DOHH2 (cell line): ENCODE measurements around the gene SRR.

ENCODE experiments used
- H3F3A ChIP-seq: fragments of 200-600 bp; sonication (generic), shearing (Covaris generic); 2 replicates; pipeline ENCODE4 v1.6.0; 2016; ENCODE audit warnings: antibody characterized with exemption, mild to moderate bottlenecking; ENCODE audit not compliant: control insufficient read depth, insufficient read depth
- H3K27ac ChIP-seq: fragments of 200-600 bp; sonication (generic); 2 replicates; pipeline ENCODE4 v1.5.1; 2014; ENCODE audit warnings: low read depth, mild to moderate bottlenecking, low read length, moderate library complexity
- H3K27me3 ChIP-seq: fragments of 200-600 bp; sonication (generic); 2 replicates; pipeline ENCODE4 v1.6.1; 2014; ENCODE audit warnings: mild to moderate bottlenecking, low read length, mixed read lengths; ENCODE audit not compliant: control insufficient read depth
- H3K36me3 ChIP-seq: fragments of 200-600 bp; sonication (generic); 2 replicates; pipeline ENCODE4 v1.6.1; 2014; ENCODE audit warnings: mild to moderate bottlenecking, low read length, moderate library complexity, mixed read lengths; ENCODE audit not compliant: control insufficient read depth
- H3K4me1 ChIP-seq: fragments of 200-600 bp; sonication (generic); 2 replicates; pipeline ENCODE4 v1.6.1; 2014; ENCODE audit warnings: mild to moderate bottlenecking, low read length, mixed read lengths; ENCODE audit not compliant: control insufficient read depth
- H3K4me2 ChIP-seq: fragments of 200-600 bp; sonication (generic); 2 replicates; pipeline ENCODE4 v1.6.0; 2014; ENCODE audit warnings: mild to moderate bottlenecking, low read length, moderate library complexity
- H3K4me3 ChIP-seq: fragments of 200-600 bp; sonication (generic); 2 replicates; pipeline ENCODE4 v1.5.1; 2014; ENCODE audit warnings: mild to moderate bottlenecking, low read length, mixed read lengths
- H3K79me2 ChIP-seq: fragments of 200-600 bp; sonication (generic); 2 replicates; pipeline ENCODE4 v1.6.1; 2014; ENCODE audit warnings: mild to moderate bottlenecking, low read length, mixed read lengths; ENCODE audit not compliant: control insufficient read depth
- H3K9me2 ChIP-seq: fragments of 200-600 bp; sonication (generic); replicated peaks from 2 replicates; pipeline ENCODE4 v1.6.1; 2014; ENCODE audit warnings: mild to moderate bottlenecking, low read length, mixed read lengths; ENCODE audit not compliant: control insufficient read depth
- H3K9me3 ChIP-seq: fragments of 200-600 bp; sonication (generic); 2 replicates; pipeline ENCODE4 v1.6.1; 2014; ENCODE audit warnings: antibody characterized with exemption, low read length, mixed read lengths; ENCODE audit not compliant: control insufficient read depth, insufficient read depth
- H4K20me1 ChIP-seq: fragments of 200-600 bp; sonication (generic); 2 replicates; pipeline ENCODE4 v1.6.0; 2014; ENCODE audit warnings: low read depth, mild to moderate bottlenecking, antibody characterized with exemption, low read length, moderate library complexity; ENCODE audit not compliant: control insufficient read depth, insufficient read depth
- CTCF ChIP-seq: fragments of 200-600 bp; sonication (generic); IDR thresholded peaks from one replicate; pipeline ENCODE4 v1.5.1; 2014; ENCODE audit warnings: antibody characterized with exemption, mild to moderate bottlenecking, low read depth, low read length; ENCODE audit not compliant: poor library complexity, severe bottlenecking
- EZH2phosphoT487 ChIP-seq: fragments of 200-600 bp; sonication (generic); IDR thresholded peaks from 2 replicates; pipeline ENCODE4 v1.6.1; 2017; ENCODE audit warnings: borderline replicate concordance, mild to moderate bottlenecking, antibody characterized with exemption, low read length, moderate library complexity, mixed read lengths

The SRR gene

GRCh38 chr17:2319051-2319450 is 15.3 kb downstream of the SRR start:
- Histone ChIP-seq H3K36me3 (peaks cover 26% of the 10 kb centered on the region), H4K20me1 (no peaks in the 10 kb centered on the region), H3K9me3 (no peaks in the 10 kb centered on the region), H3K4me2 (no peak overlapping the region), H3K27ac (no peak overlapping the region), H3K27me3 (no peaks in the 10 kb centered on the region), H3K9me2 (no peaks in the 10 kb centered on the region), H3K4me1 (no peaks in the 10 kb centered on the region), H3K79me2 (no peaks in the 10 kb centered on the region), H3K4me3 (no peak overlapping the region), H3F3A (peaks cover 33% of the 10 kb centered on the region)
- TF ChIP-seq CTCF (no peak), EZH2phosphoT487 (no peak)

- peaks cover 30% of the 10 kb centered on the region for H3F3A ChIP-seq
- no peaks in the 10 kb centered on the region for H3K79me2 ChIP-seq
- H3K27me3 ChIP-seq = no peaks in the 10 kb centered on the region
- no peak overlapping the region for H3K27ac ChIP-seq
- no peaks in the 10 kb centered on the region for H3K9me3 ChIP-seq
- peaks cover 3% of the 10 kb centered on the region; the same call in 1 of the 2 replicates for H4K20me1 ChIP-seq
- H3K9me2 ChIP-seq = no peaks in the 10 kb centered on the region
- H3K4me3 ChIP-seq = no peak overlapping the region
- H3K4me2 ChIP-seq = no peak overlapping the region
- TF ChIP-seq CTCF = no peak
- TF ChIP-seq EZH2phosphoT487 = no peak
- H3K36me3 ChIP-seq = peaks cover 48% of the 10 kb centered on the region
- H3K4me1 ChIP-seq = no peaks in the 10 kb centered on the region
Observed at GRCh38 chr17:2321399-2321798, 17.6 kb downstream of the SRR start.

- H4K20me1 ChIP-seq = peaks cover 3% of the 10 kb centered on the region; the same call in 1 of the 2 replicates
- no peak overlapping the region for H3K4me2 ChIP-seq
- peaks cover 68% of the 10 kb centered on the region for H3K36me3 ChIP-seq
Observed at GRCh38 chr17:2323629-2324314, 20.0 kb downstream of the SRR start.

More at GRCh38 chr17:2323629-2324314, 20.0 kb downstream of the SRR start:
- Histone ChIP-seq H3K79me2 (peaks cover 6% of the 10 kb centered on the region; the same call in 1 of the 2 replicates), H3K9me2 (no peaks in the 10 kb centered on the region), H3K4me1 (no peaks in the 10 kb centered on the region), H3F3A (peaks cover 29% of the 10 kb centered on the region), H3K9me3 (no peaks in the 10 kb centered on the region), H3K27ac (no peak overlapping the region), H3K27me3 (no peaks in the 10 kb centered on the region), H3K4me3 (no peak overlapping the region)
- TF ChIP-seq EZH2phosphoT487 (no peak), CTCF (no peak)
